GM18907 (cell line): ENCODE results near the gene PLA2G4A.

ENCODE experiments used
- ATAC-seq: cut with Tn5 transposase; IDR thresholded peaks from one replicate; pipeline ENCODE4 v1.9.1; 2021; ENCODE audit warnings: mild to moderate bottlenecking, moderate library complexity; ENCODE audit not compliant: unreplicated experiment

Gene PLA2G4A

DNA sequence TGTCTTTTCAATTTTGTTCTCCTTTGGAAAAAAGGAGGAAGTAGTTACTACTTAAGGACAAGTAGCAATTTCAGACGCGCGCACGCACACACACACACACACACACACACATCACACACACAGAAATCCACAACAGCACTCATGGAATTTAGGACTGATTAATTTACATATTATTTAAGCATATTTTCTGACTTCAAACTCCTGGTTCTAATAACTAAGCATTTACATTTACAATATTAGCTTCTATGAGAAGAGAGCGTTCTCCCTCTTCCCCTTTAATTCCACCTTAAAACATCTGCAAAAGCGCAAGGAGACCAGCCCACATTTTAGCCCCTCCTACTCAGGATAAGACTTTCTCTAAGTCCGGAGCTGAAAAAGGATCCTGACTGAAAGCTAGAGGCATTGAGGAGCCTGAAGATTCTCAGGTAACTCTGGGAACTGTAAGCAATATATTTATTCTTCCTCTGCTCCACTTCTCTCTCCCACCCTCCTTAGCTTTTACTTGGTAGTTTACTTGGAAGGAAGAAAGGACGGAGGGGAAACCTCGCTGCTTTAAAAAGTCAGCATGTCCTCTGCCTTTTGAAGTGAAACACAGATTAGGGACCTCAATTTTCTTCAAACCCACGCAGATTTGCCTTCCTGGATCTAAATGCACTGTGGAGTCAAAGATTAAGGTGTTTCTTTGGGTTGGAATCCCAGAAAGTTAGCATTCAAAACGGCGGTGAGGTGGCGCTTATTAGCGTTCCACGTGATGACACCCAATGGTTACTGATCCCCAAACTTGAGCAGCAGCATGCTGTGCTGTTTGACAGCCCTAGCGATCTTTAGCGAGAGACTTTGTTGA is at the start of gene PLA2G4A:
Gene PLA2G4A (plus strand): TSS at position 339 of the 844 bp plus-strand sequence. CDS start 25,406 bp downstream, outside the sequence.
- peak; percentile 87 for ATAC-seq

DNA sequence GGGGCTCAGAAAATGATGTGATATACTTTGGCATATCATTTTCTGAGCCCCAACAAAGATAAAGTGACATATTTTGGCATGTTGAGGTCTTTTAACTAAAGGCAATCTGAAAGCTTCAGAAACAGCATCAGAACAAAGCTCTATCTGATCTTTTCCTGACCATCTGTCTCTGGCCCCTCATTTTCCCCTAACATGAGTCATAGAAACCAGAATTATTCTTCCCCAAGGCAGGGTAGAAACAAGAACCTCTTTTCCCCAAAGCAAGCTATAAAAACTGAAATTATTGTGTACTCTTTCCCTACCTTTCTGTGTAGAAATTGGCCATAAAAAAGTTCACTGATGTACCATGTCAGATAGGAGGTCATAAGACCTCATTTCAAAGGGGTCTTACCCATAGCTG is 48.7 kb upstream of the PLA2G4A start:
- no peak for ATAC-seq

DNA sequence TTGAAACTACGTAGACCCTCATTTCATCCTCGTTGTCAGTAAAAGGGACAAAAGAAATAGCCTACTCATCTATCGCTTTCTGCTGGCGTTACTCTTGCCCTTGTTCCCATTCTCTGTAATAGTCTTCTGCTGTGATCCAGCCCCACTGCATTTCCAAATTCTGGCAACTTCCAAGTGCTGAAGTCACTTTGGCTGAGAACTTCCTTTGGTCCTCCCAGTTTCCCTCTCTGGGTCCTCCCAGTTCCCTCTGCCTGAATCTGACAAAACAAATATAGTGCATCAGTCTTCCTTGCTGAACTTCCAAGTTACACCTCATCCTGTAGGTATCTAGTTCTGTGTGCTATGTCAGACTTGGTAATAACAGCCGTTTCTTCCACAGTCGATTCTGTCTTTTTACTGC is 47.0 kb upstream of the PLA2G4A start:
- ATAC-seq = no peak

DNA sequence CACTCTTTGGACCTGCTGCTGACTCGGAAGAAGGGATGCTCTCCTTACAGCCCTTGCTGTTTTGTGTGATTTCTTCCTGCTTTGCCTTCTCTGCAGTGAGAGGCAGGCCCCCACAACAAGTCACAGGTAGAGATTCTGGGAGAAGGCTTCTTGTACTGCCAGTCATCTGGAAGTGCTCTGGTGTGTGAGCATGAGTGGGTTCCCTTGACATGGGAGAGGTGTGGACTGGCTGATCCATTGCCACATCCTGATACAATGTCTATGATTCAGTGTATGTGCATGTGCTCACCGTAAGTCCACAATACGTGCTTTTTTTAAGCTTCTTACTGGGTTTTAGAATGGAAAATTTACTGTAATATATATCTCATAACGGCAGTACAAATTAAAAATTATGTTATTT is 46.0 kb upstream of the PLA2G4A start:
- ATAC-seq = no peak

DNA sequence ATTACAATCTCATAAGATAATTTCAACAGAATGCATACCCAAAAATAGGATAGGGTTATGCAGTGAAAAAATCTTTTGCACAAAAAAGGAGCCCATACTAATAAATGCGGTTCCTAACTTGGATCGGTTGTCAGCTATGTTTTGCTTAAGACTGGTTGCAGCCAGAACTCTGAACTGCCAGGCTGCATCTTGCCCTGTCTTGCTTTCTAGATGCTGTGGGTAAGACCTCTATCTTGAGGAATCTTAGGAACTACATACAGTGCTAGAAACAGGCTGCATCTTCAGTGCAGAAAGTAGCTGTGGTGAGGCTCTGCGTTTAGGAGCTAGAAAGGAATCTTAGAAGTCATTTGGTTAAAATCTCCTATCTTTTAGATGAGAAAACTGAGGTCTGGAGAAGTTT is 45.6 kb upstream of the PLA2G4A start:
- ATAC-seq = no peak

DNA sequence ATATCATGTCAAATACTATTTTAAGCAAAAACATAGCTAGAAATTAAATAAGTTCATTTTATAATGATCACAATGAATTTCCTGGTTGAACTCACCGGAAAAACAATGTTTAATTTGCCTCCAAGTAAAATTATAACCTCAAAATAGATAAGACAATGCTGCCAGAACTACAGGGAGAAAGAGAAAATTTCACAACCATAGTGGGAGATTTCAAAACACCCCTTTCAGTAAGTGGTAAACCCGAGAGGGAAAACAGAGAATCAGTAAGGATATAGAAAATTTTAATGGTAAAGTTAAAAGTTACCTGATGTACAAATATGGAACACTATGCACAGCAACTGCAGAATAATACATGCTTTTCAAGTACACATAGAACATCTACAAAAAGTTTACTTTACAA is 43.2 kb upstream of the PLA2G4A start:
- no peak for ATAC-seq

DNA sequence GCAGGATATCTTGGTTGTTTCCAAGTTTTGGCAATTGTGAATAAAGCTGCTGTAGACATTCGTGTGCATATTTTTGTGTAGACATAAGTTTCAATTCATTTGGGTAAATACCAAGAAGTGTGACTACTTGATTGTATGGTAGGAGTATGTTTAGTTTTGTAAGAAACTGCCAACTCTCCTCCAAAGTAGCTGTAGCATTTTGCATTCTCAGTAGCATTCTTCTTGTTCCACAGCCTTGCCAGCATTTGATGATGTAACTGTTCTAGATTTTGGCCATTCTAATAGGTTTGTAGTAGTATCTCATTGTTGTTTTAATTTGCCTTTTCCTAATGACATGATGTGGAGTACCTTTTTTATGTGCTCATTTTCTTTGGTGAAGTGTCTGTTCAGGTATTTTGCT is 38.6 kb upstream of the PLA2G4A start:
- no peak for ATAC-seq

DNA sequence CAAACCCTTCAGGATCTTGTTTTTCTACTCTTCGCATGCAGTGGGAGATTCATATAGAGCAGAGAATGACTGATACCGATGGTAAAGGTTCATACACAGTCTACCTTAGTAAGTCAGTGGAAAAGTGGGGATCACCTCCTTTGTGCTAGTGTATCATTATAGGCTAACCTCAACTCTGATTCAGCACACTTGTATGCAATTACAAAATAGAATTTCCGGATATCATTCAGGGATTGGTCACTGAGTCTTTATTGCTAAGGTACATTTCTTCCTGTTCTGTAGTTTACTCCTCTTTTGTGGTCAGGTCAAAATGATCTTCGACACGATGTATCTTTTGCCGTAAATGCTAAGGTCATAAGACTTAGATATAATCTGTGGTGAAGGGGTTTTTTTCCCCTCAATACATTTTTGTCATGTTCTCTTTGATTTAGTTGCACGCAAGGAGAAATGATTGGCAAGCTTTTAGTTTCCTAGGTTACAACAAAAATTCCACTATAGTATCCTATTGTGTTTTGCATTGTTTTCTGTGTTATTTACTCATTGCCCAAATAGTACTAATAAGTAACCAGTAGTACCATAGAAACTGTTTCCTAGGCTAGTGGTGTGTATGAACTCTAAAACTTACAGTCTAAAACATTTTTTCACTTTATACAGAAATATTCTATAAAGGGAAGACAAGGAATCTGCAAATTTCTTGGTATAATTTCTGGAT is 35.7 kb upstream of the PLA2G4A start:
- peak; percentile 75 for ATAC-seq

DNA sequence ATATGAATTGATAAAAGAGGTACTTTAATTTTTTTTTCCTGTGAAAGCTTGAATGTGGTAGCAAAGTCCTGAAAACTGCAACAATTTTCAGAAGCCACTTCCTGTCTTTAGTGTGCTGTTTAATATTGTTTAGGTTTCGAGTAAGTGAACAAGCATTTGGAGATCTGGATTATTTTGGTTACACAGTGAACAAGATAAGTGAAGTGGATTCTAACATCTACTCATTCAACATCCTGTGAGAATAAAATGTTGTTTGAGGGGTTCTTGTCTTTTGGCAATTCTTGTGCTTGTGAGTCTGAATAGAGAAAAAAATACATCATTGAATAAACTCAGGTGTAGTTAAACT is 35.2 kb upstream of the PLA2G4A start:
- ATAC-seq = peak; percentile 60

DNA sequence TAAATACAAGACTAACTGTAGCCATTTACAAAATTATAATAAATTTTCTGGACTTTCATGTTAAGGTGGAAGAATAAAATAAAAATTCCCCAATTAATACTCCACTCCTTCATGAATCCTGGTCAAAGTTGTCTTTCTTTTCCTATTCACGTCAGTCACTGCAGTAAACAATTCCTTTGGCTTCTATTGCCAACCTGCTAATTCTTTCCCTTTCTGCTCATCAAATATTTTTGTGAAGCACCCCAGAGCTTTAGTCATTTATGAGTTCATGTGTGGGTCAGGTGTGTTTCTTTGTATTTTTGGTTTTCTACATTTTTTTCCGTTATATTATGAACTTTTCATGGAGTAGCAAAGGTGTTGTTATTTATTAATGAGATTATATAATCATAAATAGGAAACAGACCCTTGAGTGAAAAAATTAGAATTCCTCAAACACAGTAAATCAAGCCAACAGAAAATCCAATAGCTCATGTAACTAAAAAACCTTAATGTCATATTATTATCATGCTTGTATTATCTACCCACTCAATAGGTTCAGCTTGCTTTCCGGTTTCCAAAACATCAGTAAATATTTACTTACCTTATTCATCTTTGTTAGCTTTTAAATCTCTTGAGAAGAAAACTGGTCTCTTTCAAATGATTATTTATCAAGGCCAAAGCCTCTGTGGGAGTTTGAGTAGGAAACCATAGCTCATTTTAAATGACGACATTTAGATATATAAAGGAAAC is 29.6 kb upstream of the PLA2G4A start:
- no peak for ATAC-seq

DNA sequence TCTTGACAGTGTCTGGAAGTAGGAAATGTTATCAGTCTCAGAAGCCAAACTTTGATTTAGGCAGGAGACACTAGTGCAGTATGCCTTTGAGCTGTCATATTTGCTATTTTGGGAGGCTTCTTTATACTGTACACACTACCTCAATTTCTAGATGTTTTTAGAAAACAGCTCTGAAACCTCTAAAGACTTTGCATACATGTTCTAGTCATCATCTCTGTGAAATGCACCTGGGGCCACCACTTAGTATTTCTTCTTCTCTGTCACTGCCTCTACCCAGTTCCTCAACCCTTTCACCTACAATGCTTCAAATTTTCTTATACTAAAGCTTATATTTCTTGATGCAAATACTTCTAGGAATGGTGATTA is 29.1 kb upstream of the PLA2G4A start:
- ATAC-seq = peak; percentile 92

DNA sequence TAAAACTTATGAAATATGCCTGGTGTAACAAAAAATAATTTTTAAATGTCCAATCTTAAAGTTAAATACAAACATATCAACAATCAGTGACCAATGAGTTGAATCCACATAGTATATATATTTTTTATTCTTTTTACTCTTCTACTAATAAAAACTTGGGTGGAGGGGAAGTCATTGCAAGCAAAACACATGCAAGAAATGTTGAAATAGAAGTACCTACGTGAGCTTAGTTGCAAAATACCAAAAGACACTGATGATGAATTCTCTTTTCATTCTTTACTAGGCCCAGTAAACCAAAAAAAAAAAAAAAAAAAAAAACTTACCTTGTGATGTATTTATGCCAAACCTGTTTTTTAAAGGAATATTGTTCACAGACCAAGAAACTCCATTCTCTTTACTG is 26.4 kb upstream of the PLA2G4A start:
- ATAC-seq = no peak

DNA sequence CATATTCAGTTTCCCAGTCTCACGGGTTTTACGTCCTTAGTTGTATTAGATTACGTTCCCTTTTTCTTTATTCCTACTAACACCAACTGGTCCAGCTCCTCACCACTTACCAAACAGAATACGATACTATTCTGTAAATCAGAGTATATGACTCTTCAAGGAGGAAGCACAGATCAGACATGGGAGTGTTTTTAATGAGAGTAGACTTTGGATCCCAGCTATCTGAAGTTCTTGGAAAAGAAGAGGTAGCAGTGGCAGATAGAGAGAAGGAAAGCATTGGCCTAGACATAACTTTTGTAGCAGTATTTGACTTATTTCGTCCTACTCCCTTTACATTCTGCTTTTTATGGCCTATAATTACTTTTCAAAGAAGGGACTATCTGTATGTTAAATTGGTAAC is 24.1 kb upstream of the PLA2G4A start:
- ATAC-seq = no peak

DNA sequence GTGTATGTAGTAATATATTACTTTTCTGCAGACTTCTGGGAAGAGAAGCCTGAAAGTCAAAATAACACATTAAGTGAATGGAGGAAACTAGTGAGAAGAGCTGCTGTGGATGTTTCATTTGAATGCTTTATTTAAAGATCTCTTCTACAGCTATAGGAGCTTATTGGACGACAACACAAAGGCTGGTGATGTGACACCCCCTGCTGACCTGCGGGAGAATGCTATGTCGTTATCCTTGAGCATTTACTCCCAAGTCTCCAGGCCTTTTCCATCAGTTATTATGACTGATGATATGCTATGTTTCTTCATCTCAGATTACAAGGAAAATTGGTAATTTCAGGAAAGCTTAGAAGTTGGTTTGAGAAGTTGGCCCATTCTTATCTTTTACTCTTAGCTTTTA is 22.3 kb upstream of the PLA2G4A start:
- no peak for ATAC-seq

DNA sequence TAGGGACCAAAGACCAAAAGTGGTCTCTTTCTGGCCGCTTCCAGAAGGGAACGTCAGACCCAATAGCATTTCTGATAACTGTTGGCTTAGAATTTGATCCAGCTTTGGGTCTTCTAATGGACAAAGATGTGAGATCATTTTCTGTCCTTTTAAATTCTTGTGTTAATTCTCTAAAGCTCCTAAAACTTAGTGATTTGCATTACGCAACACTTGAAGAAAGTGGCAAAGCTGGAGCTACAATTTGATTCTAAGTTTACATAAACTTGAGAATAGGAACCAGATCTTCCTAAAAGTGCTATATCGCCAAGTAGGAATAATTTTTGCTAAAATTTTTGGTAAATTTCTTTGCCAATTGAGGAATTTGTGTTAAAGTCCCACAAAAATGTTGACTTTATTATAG is 21.6 kb upstream of the PLA2G4A start:
- ATAC-seq = no peak

DNA sequence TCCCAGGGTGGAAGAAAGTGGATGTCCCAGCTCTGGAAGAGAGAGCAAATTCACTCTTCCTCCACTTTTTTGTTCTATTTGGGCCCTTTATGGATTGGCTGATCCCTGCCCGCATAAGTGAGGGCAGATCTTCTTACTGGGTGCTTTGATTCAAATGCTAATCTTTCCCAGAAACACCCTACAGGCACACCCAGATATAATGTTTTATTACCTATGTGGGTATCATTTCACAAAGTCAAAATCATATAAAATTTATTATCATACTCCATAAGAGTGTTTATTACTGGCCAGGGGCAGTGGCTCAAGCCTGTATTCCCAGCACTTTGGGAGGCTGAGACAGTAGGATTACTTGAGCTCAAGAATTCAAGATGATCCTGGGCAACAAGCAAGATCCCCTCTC is 16.9 kb upstream of the PLA2G4A start:
- no peak for ATAC-seq

DNA sequence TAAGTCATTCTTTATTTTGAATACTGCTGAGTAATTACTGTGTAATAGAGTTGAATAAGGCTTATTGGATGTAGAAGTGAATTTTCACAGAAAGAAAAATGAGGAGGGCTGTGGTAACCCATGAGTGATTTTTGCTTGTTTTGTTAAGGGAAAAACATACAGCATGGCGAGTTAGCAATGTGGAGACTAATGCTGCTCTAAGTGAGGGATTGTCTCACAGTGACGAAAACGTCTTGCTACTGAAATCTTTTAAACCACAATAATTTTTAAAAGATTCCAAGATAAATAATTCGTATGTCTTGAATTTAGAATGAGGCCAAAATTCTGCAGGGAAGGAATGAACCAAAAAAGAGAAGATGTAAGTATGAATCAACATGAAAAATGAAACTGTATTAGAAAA is 16.2 kb upstream of the PLA2G4A start:
- ATAC-seq = no peak

DNA sequence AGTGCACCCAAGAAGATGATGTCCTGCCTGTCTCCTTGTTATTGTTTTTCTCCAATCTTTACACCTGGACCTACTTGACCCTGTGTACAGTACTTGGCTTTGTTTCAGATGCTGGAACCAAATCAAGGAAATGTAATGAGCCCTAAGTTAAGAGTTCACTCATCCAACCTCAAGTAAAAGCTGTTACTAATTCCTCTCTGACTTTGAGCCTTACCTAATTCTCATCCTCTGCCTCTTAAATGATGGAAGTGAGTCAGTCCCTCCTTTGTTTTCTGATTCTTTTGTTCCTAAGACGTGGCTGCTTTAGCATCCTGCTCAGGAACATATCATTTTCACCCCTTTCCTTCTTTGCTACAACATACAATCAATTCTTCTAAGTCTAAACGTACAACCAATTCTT is 15.3 kb upstream of the PLA2G4A start:
- ATAC-seq = no peak

DNA sequence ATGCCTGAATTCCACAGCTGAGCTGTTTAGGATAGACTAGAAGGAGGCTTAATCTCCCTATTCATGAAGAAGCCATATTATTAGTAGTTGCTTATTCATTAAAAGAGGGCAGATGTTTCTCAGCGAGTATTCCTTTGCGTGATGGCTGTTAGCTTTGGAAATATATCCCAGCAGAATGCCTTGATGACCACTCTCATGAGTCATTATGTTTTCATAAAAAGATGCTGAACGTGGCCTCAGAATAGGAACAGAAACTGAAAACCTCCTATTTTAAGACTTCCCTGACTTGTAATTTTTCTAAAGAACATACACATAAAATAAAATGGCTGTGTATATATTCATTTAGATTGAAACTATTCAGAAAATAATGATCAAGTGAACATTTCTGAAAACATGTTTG is 9.6 kb upstream of the PLA2G4A start:
- ATAC-seq = peak; percentile 84

DNA sequence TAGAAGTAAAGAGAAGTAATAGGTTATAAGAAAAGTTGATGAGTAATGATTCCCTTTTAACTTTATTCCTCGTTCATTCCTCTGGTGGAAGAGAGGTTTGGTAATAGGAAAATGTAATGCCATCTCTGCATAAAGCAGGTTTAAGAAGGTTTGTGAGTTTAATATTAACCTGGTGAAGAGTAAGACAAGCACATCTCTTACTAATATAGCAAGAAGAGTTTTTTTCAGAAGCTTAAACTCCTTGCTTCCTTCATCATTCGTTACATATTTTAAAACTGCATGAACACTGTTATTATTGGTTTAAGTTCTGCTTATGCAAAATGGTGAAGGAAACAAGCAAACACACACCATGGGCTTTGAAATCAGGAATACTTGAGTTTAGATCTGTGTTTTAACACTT is 9.2 kb upstream of the PLA2G4A start:
- peak; percentile 72 for ATAC-seq

DNA sequence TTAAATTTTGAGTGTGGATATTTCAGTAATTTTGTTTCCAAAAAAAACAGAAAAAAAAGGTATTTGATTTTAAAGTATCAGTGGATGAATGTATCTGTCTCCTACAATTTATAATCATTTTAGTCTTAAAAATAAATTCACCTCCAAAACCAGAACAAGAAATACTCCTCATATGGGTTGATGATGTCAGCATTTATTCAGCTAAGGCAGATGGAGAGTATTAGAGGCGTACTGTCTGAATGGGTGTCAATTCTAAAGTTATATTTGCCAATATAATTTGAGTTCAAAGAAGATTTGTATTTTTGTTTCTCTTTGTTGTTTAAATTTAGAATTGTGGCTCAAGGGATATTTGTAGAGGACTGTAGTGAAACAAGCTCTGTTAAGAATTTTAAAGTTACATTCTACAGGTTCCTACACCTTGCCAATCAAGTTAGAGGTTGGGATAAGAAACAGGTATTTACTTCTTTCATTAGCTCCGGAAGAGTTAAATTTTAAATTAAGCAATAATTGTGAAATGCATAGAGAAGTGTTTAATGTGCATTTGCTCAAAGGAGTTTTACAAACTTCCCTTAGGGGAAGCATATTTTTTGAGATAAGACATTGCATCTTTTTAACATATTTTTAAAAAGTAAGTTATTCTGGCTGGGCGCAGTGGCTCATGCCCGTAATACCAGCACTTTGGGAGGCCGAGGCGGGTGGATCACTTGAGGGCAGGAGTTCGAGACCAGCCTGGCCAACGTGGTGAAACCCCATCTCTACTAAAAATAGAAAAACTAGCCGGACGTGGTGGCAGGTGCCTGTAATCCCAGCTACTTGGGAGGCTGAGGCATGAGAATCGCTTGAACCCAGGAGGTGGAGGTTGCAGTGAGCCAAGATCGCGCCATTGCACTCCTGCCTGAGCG is 1.2 kb downstream of the PLA2G4A start:
- ATAC-seq = no peak
